Parathyroid adenoma (tissue), 2 donors: Measurements from ENCODE around the gene ZNF556.

ENCODE experiments used
- H2AFZ ChIP-seq: fragments of 300-600 bp; sonication (generic); one replicate; pipeline ENCODE4 v1.7.0; 2017; ENCODE audit warnings: antibody characterized with exemption, mild to moderate bottlenecking
- H3K27ac ChIP-seq: fragments of 300-600 bp; sonication (generic); one replicate; pipeline ENCODE4 v1.7.0; 2017
- H3K27me3 ChIP-seq: fragments of 300-600 bp; sonication (generic); one replicate; pipeline ENCODE4 v1.7.0; 2017; ENCODE audit warnings: low read length; ENCODE audit not compliant: control insufficient read depth, insufficient read depth
- H3K36me3 ChIP-seq: fragments of 300-600 bp; sonication (generic); one replicate; pipeline ENCODE4 v1.7.0; 2017; ENCODE audit warnings: low read length; ENCODE audit not compliant: control insufficient read depth, insufficient read depth
- H3K4me1 ChIP-seq: fragments of 300-600 bp; sonication (generic); one replicate; pipeline ENCODE4 v1.7.0; 2017; ENCODE audit warnings: control low read depth
- H3K4me2 ChIP-seq: fragments of 300-600 bp; sonication (generic); one replicate; pipeline ENCODE4 v1.7.0; 2017; ENCODE audit warnings: low read length
- H3K4me3 ChIP-seq: fragments of 300-600 bp; sonication (generic); one replicate; pipeline ENCODE4 v1.7.0; 2017; ENCODE audit warnings: low read depth, low read length
- H3K79me2 ChIP-seq: fragments of 300-600 bp; sonication (generic); one replicate; pipeline ENCODE4 v1.7.0; 2017; ENCODE audit warnings: control low read depth
- H3K9ac ChIP-seq: fragments of 300-600 bp; sonication (generic); one replicate; pipeline ENCODE4 v1.7.0; 2017; ENCODE audit warnings: mild to moderate bottlenecking
- H3K9me3 ChIP-seq: fragments of 300-600 bp; sonication (generic); one replicate; pipeline ENCODE4 v1.7.0; 2017; ENCODE audit warnings: low read length; ENCODE audit not compliant: control insufficient read depth
- CTCF ChIP-seq: fragments of 300-600 bp; sonication (generic); IDR thresholded peaks from one replicate; pipeline ENCODE4 v1.7.0; 2017; ENCODE audit warnings: antibody characterized with exemption, mild to moderate bottlenecking
- donor health status: primary hyperparathyroidism.

ZNF556 gene

GRCh38 chr19:2927032-2927430 lies 59.9 kb downstream of the ZNF556 start:
- Histone ChIP-seq H3K9ac (no peak overlapping the region), H3K27me3 (no peaks in the 10 kb centered on the region), H3K4me1 (peaks cover 9% of the 10 kb centered on the region), H3K9me3 (no peaks in the 10 kb centered on the region), H3K79me2 (no peaks in the 10 kb centered on the region), H3K27ac (no peak overlapping the region), H3K4me3 (no peak overlapping the region), H3K4me2 (no peak overlapping the region), H2AFZ (no peak overlapping the region), H3K36me3 (no peaks in the 10 kb centered on the region)
- TF ChIP-seq CTCF, result no peak
